HFFc6 (cell line): Measurements from ENCODE around the gene FSIP1. TPM values are rescaled to one million over a fixed set of nuclear protein-coding genes. Genes with fewer than 3 reads are reported as not detected.

Experiments
- DNase-seq: peaks from one replicate; pipeline ENCODE4 v3.0.0-alpha.2; 2018
- H3K27ac Mint-ChIP-seq: 2 replicates; pipeline ENCODE4 v1.8.0; 2020; ENCODE audit warnings: mild to moderate bottlenecking, mixed read lengths
- H3K27me3 Mint-ChIP-seq: 2 replicates; pipeline ENCODE4 v1.8.0; 2021; ENCODE audit warnings: mild to moderate bottlenecking, moderate library complexity, mixed read lengths; ENCODE audit not compliant: insufficient read depth
- H3K36me3 Mint-ChIP-seq: 2 replicates; pipeline ENCODE4 v1.8.0; 2021; ENCODE audit warnings: low read depth, mixed read lengths
- H3K4me1 Mint-ChIP-seq: 2 replicates; pipeline ENCODE4 v1.8.0; 2020; ENCODE audit warnings: low read depth, mixed read lengths
- H3K4me3 Mint-ChIP-seq: 2 replicates; pipeline ENCODE4 v1.8.0; 2020; ENCODE audit warnings: mild to moderate bottlenecking, moderate library complexity, mixed read lengths
- H3K9me3 Mint-ChIP-seq: 2 replicates; pipeline ENCODE4 v1.8.0; 2020; ENCODE audit warnings: mild to moderate bottlenecking, mixed read lengths
- total RNA-seq, 6 experiments: library from RNA; stranded (reverse); fragmentation: NEBNext Ultra II Directional; extraction: Animal tissue kit (Norgen Biotek cat#: 25700); gene quantifications; 2 replicates in 1 of 6; 3 replicates in 5 of 6; pipeline ENCODE4 v1.2.3, GENCODE V29; 2021
- TF ChIP-seq, protein P1 (sequence below): fragments of 200-600 bp; sonication (generic); IDR thresholded peaks from 2 replicates; pipeline ENCODE4 v1.5.0; 2021; ENCODE audit warnings: antibody characterized with exemption, mild to moderate bottlenecking

FSIP1 gene
- total RNA-seq, 6 experiments from 2014 or later: 1.2 to 2.0 (median 1.3) TPM

DNA sequence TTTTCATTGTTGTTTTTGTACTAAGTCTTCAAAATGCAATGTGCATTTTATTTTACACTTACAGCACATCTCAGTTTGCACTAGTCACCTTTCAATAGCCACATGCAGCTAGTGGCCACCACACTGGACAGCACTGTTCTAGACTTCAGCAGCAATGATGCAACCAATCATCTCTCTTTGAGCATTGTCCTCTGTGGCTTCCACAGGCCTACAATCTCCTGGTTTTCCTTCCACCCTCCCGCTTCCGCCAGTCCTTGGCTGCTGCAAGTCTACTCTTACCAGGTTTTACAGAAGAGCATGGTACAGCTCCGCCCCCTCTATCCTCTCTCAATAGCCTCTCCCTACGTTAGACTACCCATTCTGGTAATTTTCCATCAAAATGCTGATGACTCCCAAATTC lies 25.1 kb upstream of the FSIP1 start:
- no peak overlapping the region for H3K4me3 Mint-ChIP-seq
- peaks cover 27% of the 10 kb centered on the region for H3K4me1 Mint-ChIP-seq
- peak overlapping the region; percentile 50; the same call in 1 of the 2 replicates for H3K27ac Mint-ChIP-seq
- TF ChIP-seq, protein P1, sequence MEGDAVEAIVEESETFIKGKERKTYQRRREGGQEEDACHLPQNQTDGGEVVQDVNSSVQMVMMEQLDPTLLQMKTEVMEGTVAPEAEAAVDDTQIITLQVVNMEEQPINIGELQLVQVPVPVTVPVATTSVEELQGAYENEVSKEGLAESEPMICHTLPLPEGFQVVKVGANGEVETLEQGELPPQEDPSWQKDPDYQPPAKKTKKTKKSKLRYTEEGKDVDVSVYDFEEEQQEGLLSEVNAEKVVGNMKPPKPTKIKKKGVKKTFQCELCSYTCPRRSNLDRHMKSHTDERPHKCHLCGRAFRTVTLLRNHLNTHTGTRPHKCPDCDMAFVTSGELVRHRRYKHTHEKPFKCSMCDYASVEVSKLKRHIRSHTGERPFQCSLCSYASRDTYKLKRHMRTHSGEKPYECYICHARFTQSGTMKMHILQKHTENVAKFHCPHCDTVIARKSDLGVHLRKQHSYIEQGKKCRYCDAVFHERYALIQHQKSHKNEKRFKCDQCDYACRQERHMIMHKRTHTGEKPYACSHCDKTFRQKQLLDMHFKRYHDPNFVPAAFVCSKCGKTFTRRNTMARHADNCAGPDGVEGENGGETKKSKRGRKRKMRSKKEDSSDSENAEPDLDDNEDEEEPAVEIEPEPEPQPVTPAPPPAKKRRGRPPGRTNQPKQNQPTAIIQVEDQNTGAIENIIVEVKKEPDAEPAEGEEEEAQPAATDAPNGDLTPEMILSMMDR: no peak
- peaks cover 23% of the 10 kb centered on the region for H3K36me3 Mint-ChIP-seq
- H3K9me3 Mint-ChIP-seq: no peaks in the 10 kb centered on the region
- DNase-seq: no peak
- H3K27me3 Mint-ChIP-seq: peaks cover 7% of the 10 kb centered on the region; the same call in 1 of the 2 replicates

DNA sequence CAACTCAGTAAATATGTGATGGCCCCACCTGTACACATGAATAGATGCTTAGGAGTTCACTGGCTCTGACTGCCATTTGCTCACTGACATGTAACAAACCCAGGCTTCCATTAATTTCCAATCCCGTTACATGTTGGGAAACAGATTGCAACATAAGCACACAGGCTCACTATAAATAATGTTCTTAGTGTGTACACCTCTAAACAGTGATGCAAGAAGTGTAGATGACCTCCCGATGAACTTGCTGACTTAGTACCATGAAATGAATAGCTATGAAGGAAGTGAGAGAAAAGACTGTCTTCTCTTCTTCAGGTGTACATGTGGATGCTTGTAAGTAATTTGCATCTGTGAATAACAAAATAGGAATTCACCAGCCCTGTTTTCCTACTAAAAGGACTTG lies 21.4 kb upstream of the FSIP1 start:
- no peak for DNase-seq
- peaks cover 9% of the 10 kb centered on the region for H3K27me3 Mint-ChIP-seq
- H3K4me3 Mint-ChIP-seq: no peak overlapping the region
- no peak overlapping the region for H3K27ac Mint-ChIP-seq
- H3K36me3 Mint-ChIP-seq: peaks cover 47% of the 10 kb centered on the region
- H3K4me1 Mint-ChIP-seq: peaks cover 22% of the 10 kb centered on the region
- TF ChIP-seq, protein P1: no peak
- no peaks in the 10 kb centered on the region for H3K9me3 Mint-ChIP-seq

DNA sequence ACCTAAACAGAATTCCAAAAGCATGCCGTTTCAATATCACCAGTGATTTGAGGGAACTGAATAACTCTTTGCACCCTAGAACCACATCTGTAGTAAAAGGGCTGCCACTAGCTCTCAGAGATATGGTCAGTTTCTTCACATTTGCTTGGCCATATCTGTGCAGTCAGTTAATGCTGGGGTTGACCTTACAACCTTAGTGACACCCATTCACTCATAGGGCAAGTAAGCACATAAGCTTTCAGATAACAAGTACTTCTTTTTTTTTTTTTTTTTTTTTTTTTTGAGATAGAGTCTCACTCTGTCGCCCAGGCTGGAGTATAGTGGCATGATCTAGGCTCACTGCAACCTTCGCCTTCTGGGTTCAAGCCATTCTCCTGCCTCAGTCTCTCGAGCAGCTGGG lies 20.4 kb upstream of the FSIP1 start:
- TF ChIP-seq, protein P1: no peak
- no peak for DNase-seq
- peaks cover 52% of the 10 kb centered on the region for H3K36me3 Mint-ChIP-seq
- H3K27me3 Mint-ChIP-seq: peaks cover 8% of the 10 kb centered on the region
- H3K9me3 Mint-ChIP-seq: no peaks in the 10 kb centered on the region
- peaks cover 15% of the 10 kb centered on the region for H3K4me1 Mint-ChIP-seq
- no peak overlapping the region for H3K4me3 Mint-ChIP-seq
- H3K27ac Mint-ChIP-seq: no peak overlapping the region

DNA sequence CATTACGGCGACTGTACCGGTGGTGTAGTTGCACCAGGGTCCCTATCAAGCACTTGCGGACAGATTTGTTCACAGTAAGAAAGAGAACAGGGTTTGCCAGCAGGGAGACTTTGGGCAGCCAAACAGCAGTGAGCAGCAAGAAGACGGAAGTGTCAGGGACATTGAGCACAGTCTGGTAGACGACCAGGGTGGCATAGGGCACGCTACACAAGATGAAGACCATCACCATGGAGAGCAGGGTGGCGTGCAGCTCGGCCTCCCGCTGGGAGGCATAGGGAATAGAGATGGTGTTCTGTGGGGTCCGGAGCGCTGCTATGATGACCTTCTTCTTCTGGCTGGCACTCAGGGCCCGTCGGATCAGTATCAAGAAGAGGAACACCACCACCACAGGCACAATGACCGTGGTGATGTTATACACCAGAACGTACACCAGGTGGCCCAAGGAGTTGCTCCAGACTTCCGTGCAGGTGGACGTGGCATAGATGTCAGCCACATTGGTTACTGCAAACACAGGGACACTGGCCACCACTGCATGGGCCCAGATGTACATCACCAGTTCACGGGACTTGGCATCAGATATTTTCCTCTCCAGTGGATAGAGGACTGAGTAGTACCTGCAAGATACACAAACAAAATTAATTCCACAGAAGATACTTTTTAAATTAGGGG lies 19.1 kb upstream of the FSIP1 start:
- H3K9me3 Mint-ChIP-seq: no peaks in the 10 kb centered on the region
- peaks cover 5% of the 10 kb centered on the region for H3K27me3 Mint-ChIP-seq
- TF ChIP-seq, protein P1: peak; percentile 73
- peaks cover 51% of the 10 kb centered on the region for H3K36me3 Mint-ChIP-seq
- no peak overlapping the region for H3K4me3 Mint-ChIP-seq
- DNase-seq: no peak
- peaks cover 15% of the 10 kb centered on the region for H3K4me1 Mint-ChIP-seq
- peak overlapping the region; percentile 19 for H3K27ac Mint-ChIP-seq

DNA sequence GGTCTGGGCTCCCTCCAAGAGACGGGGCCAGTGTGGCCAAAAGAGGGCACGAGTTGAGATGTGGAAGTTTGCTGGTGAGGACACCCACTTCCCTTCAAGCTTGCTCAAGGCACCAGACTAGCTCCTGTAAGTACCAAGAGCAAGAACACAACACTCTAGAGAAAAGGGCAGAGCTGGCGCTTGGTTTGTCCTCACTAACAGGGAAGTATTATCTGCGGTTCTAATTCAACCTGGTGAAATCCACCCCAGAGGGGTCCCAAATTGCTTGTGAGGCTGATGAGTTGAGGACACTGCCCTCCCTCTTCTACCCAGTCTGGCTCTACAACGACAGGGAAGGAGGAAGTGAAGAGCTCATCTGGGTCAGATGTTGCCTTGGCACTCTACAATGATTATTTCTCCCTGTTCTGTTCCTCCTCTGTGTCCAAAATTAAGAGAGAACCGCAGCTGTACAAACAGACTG lies 16.9 kb upstream of the FSIP1 start:
- Mint-ChIP-seq H3K9me3 (no peaks in the 10 kb centered on the region), H3K27ac (no peak overlapping the region), H3K4me3 (no peak overlapping the region), H3K27me3 (peaks cover 12% of the 10 kb centered on the region), H3K4me1 (peaks cover 31% of the 10 kb centered on the region), H3K36me3 (peaks cover 58% of the 10 kb centered on the region)
- DNase-seq: no peak
- TF ChIP-seq, protein P1: no peak
